SK-N-SH (cell line): ENCODE measurements around the gene DBNL. TPM values are rescaled to one million over a fixed set of nuclear protein-coding genes. Genes with fewer than 3 reads are reported as not detected.

ENCODE experiments used
- CTCF ChIA-PET: fragments of 300-600, 350-600 bp; formaldehyde crosslinking; extraction: SDS; loops from one replicate; lab custom pipeline; 2021; lab: Yijun Ruan, JAX
- POLR2A ChIA-PET: fragments of 350-600 bp; sonication (Branson Sonifier 250); formaldehyde crosslinking; extraction: SDS; loops from one replicate; lab custom pipeline; 2020; ENCODE audit warnings: antibody characterized with exemption, inconsistent platforms; lab: Yijun Ruan, JAX
- DNase-seq: peaks from one replicate; pipeline ENCODE4 v3.0.0; 2012
- H2AFZ ChIP-seq: fragments of 200-600 bp; sonication (generic); 2 replicates; pipeline ENCODE4 v1.8.1; 2016; ENCODE audit warnings: antibody characterized with exemption, mild to moderate bottlenecking, low read depth
- H3F3A ChIP-seq: fragments of 200-600 bp; sonication (generic); replicated peaks from 2 replicates; pipeline ENCODE3; 2016; ENCODE audit warnings: antibody characterized with exemption, mild to moderate bottlenecking; ENCODE audit not compliant: insufficient read depth
- H3K27ac ChIP-seq, 2 experiments: fragments of 200-500 bp in 1 of 2; fragments of 200-600 bp in 1 of 2; sonication (Bioruptor generic) in 1 of 2; sonication (generic), shearing (Covaris generic) in 1 of 2; 2 replicates each; pipeline versions ENCODE4 v1.5.1 to v1.6.1; 2014 to 2016; ENCODE audit warnings: low read depth in 2 of 2, inconsistent platforms in 1 of 2, low read length in 1 of 2, mild to moderate bottlenecking in 1 of 2, mixed read lengths in 1 of 2
- H3K27me3 ChIP-seq: fragments of 200-600 bp; sonication (generic), shearing (Covaris generic); 2 replicates; pipeline ENCODE4 v1.6.1; 2016; ENCODE audit warnings: mixed run types; ENCODE audit not compliant: insufficient read depth
- H3K36me3 ChIP-seq, 2 experiments: fragments of 200-500 bp in 1 of 2; fragments of 200-600 bp in 1 of 2; sonication (Bioruptor generic) in 1 of 2; sonication (generic) in 1 of 2; replicated peaks in 1 of 2; 2 replicates each; pipeline versions ENCODE3 to v1.5.1; 2014 to 2016; ENCODE audit warnings: low read length in 1 of 2, mild to moderate bottlenecking in 1 of 2; ENCODE audit not compliant: insufficient read depth in 2 of 2, control insufficient read depth in 1 of 2
- H3K4me1 ChIP-seq, 2 experiments: fragments of 200-500 bp in 1 of 2; fragments of 200-600 bp in 1 of 2; sonication (Bioruptor generic) in 1 of 2; sonication (generic), shearing (Covaris generic) in 1 of 2; 2 replicates each; pipeline versions ENCODE4 v1.5.1 to v1.6.1; 2014 to 2016; ENCODE audit warnings: low read depth in 1 of 2, low read length in 1 of 2, mixed run types in 1 of 2; ENCODE audit not compliant: insufficient read depth in 2 of 2, control insufficient read depth in 1 of 2
- H3K4me2 ChIP-seq: fragments of 200-600 bp; sonication (generic), shearing (Covaris generic); 2 replicates; pipeline ENCODE4 v1.6.1; 2017; ENCODE audit warnings: mixed run types
- H3K4me3 ChIP-seq, 2 experiments: fragments of 200-500 bp in 1 of 2; fragments of 200-600 bp in 1 of 2; sonication (Bioruptor generic) in 1 of 2; sonication (generic), shearing (Covaris generic) in 1 of 2; 2 replicates each; pipeline versions ENCODE4 v1.5.1 to v1.8.1; 2014 to 2016; ENCODE audit warnings: low read depth in 2 of 2, inconsistent platforms in 1 of 2, low read length in 1 of 2, mild to moderate bottlenecking in 1 of 2, mixed read lengths in 1 of 2, moderate library complexity in 1 of 2
- H3K79me2 ChIP-seq: fragments of 200-600 bp; sonication (generic); 2 replicates; pipeline ENCODE4 v1.8.1; 2017; ENCODE audit warnings: mild to moderate bottlenecking; ENCODE audit not compliant: insufficient read depth
- H3K9ac ChIP-seq: fragments of 200-600 bp; sonication (generic); 2 replicates; pipeline ENCODE4 v1.6.1; 2017; ENCODE audit warnings: mixed run types
- H3K9me2 ChIP-seq: fragments of 200-600 bp; sonication (generic); 2 replicates; pipeline ENCODE4 v1.6.1; 2017; ENCODE audit warnings: mixed run types
- H3K9me3 ChIP-seq: fragments of 200-600 bp; sonication (generic); 2 replicates; pipeline ENCODE4 v1.6.1; 2017; ENCODE audit warnings: mixed run types, mild to moderate bottlenecking, moderate library complexity
- H4K20me1 ChIP-seq: fragments of 200-600 bp; sonication (generic); 2 replicates; pipeline ENCODE4 v1.6.1; 2017; ENCODE audit warnings: mild to moderate bottlenecking, mixed run types; ENCODE audit not compliant: insufficient read depth
- CHD2 ChIP-seq: fragments of 150-350 bp; IDR thresholded peaks from 2 replicates; pipeline ENCODE4 v1.6.1; 2018; ENCODE audit warnings: low read length; ENCODE audit not compliant: partially characterized antibody
- ELF1 ChIP-seq: IDR thresholded peaks from 2 replicates; pipeline ENCODE4 v1.4.0; 2012
- EZH2phosphoT487 ChIP-seq: fragments of 200-600 bp; sonication (generic); IDR thresholded peaks from 2 replicates; pipeline ENCODE4 v1.6.1; 2017; ENCODE audit warnings: low read depth, mixed run types, mild to moderate bottlenecking, antibody characterized with exemption, moderate library complexity, borderline replicate concordance
- FOSL2 ChIP-seq: IDR thresholded peaks from 2 replicates; pipeline ENCODE4 v1.4.0; 2012; ENCODE audit warnings: low read depth, mild to moderate bottlenecking, moderate library complexity, borderline replicate concordance
- FOXM1 ChIP-seq: IDR thresholded peaks from 2 replicates; pipeline ENCODE4 v1.4.0; 2012; ENCODE audit warnings: low read depth, mild to moderate bottlenecking
- GABPA ChIP-seq: IDR thresholded peaks from 2 replicates; pipeline ENCODE4 v1.4.0; 2012; ENCODE audit warnings: low read depth, mild to moderate bottlenecking
- MXI1 ChIP-seq: IDR thresholded peaks from 2 replicates; pipeline ENCODE4 v1.6.1; 2012; ENCODE audit warnings: mild to moderate bottlenecking, low read depth, low read length, improper control_type of control experiment
- NFIC ChIP-seq: IDR thresholded peaks from 2 replicates; pipeline ENCODE4 v1.4.0; 2012; ENCODE audit warnings: borderline replicate concordance
- NRF1 ChIP-seq: IDR thresholded peaks from 2 replicates; pipeline ENCODE4 v1.6.1; 2012; ENCODE audit warnings: low read depth, mild to moderate bottlenecking, low read length
- POLR2AphosphoS5 ChIP-seq: IDR thresholded peaks from 2 replicates; pipeline ENCODE4 v1.6.1; 2012; ENCODE audit warnings: low read depth, low read length
- RCOR1 ChIP-seq: fragments of 150-350 bp; IDR thresholded peaks from 2 replicates; pipeline ENCODE4 v1.6.1; 2017; ENCODE audit warnings: antibody characterized with exemption, low read length
- SIN3A ChIP-seq: IDR thresholded peaks from 2 replicates; pipeline ENCODE4 v1.6.1; 2012; ENCODE audit warnings: low read depth, mild to moderate bottlenecking, low read length, moderate library complexity, borderline replicate concordance
- SMC3 ChIP-seq: IDR thresholded peaks from 2 replicates; pipeline ENCODE4 v1.6.1; 2012; ENCODE audit warnings: low read depth, low read length, improper control_type of control experiment
- TCF12 ChIP-seq: IDR thresholded peaks from 2 replicates; pipeline ENCODE4 v1.4.0; 2012
- YY1 ChIP-seq: IDR thresholded peaks from 2 replicates; pipeline ENCODE4 v1.4.0; 2012; ENCODE audit warnings: low read depth, mild to moderate bottlenecking
- ZBTB33 ChIP-seq: IDR thresholded peaks from 2 replicates; pipeline ENCODE4 v1.4.0; 2012; ENCODE audit warnings: low read depth, borderline replicate concordance
- WGBS: methylation state at CpG from one replicate; pipeline ENCODE4 v1.1.6; 2017; ENCODE audit warnings: low lambda C conversion rate; 5-methylcytosine and 5-hydroxymethylcytosine counted together
- polyA plus RNA-seq, 3 experiments: library from polyadenylated mRNA; depleted of rRNA; stranded (reverse); fragments of >200 nt; gene quantifications; 2 replicates each; pipeline ENCODE4 v1.2.3, GENCODE V29; 2012
- TF ChIP-seq, protein P1 (sequence below): IDR thresholded peaks from 2 replicates; pipeline ENCODE4 v1.6.1; 2012; ENCODE audit warnings: mild to moderate bottlenecking, low read depth, low read length, moderate library complexity
- TF ChIP-seq, protein P2 (sequence below): IDR thresholded peaks from 2 replicates; pipeline ENCODE4; 2012
- TF ChIP-seq, protein P3 (sequence below): IDR thresholded peaks from 2 replicates; pipeline ENCODE4 v1.4.0; 2012; ENCODE audit warnings: low read depth, borderline replicate concordance

Gene DBNL
- polyA plus RNA-seq, 1 of the 3 experiments (the other 2 are of a cell fraction), result 244 TPM

DNA sequence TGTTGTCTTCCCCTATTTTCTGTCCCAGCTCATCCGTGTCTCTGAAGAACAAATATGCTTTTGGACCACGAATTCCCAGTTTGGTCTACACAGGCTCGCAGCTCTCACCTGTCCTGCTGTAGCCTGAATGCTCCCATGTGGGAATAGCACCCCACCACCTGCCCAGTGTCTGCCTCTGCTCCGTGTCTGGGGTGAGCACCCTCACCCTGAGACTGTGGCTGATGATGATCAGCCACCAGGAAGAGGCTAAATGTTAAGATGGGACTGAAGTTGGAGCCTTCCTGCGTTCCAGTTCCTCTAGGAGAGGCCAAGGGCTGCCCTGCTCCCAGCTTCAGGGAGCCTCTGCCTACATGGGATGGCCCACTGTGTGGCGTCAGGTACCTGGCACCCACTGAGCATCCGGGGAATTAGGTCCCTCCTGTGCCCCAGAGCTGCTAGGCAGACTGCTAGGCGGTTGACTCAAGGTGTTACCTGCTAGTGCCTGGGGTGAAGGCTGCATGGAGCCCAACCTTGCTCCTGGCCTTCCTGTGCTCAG, 17.2 kb downstream of the DBNL start:
- ChIA-PET POLR2A (interaction anchor here (0.6 to 1.6 kb wide), 4 partner anchors 12 to 773 kb away, joined by 3 to 4 read pairs (median 3); no protein-coding TSS in a partner anchor), CTCF (interaction anchor here (1.4 to 2.4 kb wide), 3 partner anchors 11 to 135 kb away, joined by 4 to 10 read pairs (median 6); no protein-coding TSS in a partner anchor)
- Histone ChIP-seq H3K4me3 (no peak overlapping the region), H3F3A (peaks cover 15% of the 10 kb centered on the region), H3K9me3 (no peaks in the 10 kb centered on the region), H3K36me3 (peaks cover 20 to 59% of the 10 kb centered on the region in 2 experiments), H3K79me2 (no peaks in the 10 kb centered on the region), H3K4me1 (peaks cover 4 to 27% of the 10 kb centered on the region in 2 experiments; a peak in 2 of 4 replicates), H3K9ac (no peak overlapping the region), H2AFZ (no peak overlapping the region), H3K27ac (no peak overlapping the region), H3K9me2 (no peaks in the 10 kb centered on the region), H3K4me2 (no peak overlapping the region), H4K20me1 (peaks cover 11% of the 10 kb centered on the region; the same call in 1 of the 2 replicates), H3K27me3 (no peaks in the 10 kb centered on the region)
- DNase-seq, result no peak
- 87% methylated on average over 7 of the region's 8 CpGs for WGBS
- TF ChIP-seq EZH2phosphoT487 (no peak), SIN3A (no peak), RCOR1 (no peak), NRF1 (no peak)

DNA sequence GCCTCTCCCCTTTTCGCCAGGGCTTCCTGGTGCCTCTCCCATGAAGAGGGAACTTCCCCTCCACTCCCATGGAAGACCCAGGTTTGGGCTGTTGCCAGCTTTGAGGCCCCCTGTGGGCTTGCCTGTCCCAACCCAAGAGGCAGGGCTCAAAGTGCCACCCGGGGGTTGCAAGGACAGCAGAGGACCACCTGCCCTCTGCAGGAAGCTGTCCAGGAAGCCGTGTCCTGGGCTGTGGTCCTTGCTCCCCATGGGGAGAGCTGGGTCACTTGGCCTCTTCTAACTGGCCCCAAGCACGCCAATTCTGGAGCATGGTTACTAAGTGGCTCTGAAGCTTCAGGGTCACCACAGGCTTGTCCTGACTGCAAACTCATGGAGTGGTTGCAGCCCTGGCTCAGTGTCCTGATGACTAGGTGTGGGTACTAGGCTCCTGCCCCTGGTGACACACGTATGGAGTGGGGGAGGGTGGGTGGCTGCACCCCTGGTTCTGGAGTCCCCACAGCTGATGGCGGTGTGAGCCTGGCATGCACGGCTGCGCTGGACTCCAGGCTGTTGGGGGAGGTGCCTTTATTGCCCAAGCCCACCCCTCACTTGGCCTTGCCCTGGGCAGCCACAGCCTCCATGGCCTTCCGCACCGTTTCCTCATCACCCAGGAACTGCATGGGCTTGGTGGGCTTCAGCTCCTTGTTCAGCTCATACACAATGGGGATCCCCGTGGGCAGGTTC, 17.8 kb downstream of the DBNL start:
- Histone ChIP-seq H3K4me1 (peaks cover 4 to 33% of the 10 kb centered on the region in 2 experiments; a peak in 2 of 4 replicates), H3K36me3 (peaks cover 15 to 53% of the 10 kb centered on the region in 2 experiments), H3K27ac (no peak overlapping the region), H3F3A (peaks cover 15% of the 10 kb centered on the region), H3K4me2 (no peak overlapping the region), H3K9ac (no peak overlapping the region), H2AFZ (no peak overlapping the region), H3K4me3 (no peak overlapping the region), H3K9me2 (no peaks in the 10 kb centered on the region), H3K27me3 (no peaks in the 10 kb centered on the region), H3K9me3 (no peaks in the 10 kb centered on the region), H3K79me2 (no peaks in the 10 kb centered on the region), H4K20me1 (peaks cover 6% of the 10 kb centered on the region; the same call in 1 of the 2 replicates)
- WGBS, result 93% methylated on average over 6 of the region's 11 CpGs
- POLR2A ChIA-PET, result interaction anchor here (0.6 to 0.9 kb wide), 2 partner anchors 17 to 70 kb away, joined by 3 to 4 read pairs; no protein-coding TSS in a partner anchor
- DNase-seq, result no peak
- CTCF ChIA-PET, result interaction anchor here (1.4 to 2.4 kb wide), 3 partner anchors 14 to 135 kb away, joined by 3 to 10 read pairs (median 4); no protein-coding TSS in a partner anchor
- TF ChIP-seq FOXM1 (no peak), TCF12 (no peak), NFIC (no peak), CHD2 (no peak), ELF1 (no peak), POLR2AphosphoS5 (no peak; the same call in 1 of the 2 replicates), YY1 (no peak), RCOR1 (no peak), MXI1 (no peak), FOSL2 (no peak), SIN3A (no peak), ZBTB33 (no peak), SMC3 (no peak), GABPA (no peak)
- TF ChIP-seq, protein P1, sequence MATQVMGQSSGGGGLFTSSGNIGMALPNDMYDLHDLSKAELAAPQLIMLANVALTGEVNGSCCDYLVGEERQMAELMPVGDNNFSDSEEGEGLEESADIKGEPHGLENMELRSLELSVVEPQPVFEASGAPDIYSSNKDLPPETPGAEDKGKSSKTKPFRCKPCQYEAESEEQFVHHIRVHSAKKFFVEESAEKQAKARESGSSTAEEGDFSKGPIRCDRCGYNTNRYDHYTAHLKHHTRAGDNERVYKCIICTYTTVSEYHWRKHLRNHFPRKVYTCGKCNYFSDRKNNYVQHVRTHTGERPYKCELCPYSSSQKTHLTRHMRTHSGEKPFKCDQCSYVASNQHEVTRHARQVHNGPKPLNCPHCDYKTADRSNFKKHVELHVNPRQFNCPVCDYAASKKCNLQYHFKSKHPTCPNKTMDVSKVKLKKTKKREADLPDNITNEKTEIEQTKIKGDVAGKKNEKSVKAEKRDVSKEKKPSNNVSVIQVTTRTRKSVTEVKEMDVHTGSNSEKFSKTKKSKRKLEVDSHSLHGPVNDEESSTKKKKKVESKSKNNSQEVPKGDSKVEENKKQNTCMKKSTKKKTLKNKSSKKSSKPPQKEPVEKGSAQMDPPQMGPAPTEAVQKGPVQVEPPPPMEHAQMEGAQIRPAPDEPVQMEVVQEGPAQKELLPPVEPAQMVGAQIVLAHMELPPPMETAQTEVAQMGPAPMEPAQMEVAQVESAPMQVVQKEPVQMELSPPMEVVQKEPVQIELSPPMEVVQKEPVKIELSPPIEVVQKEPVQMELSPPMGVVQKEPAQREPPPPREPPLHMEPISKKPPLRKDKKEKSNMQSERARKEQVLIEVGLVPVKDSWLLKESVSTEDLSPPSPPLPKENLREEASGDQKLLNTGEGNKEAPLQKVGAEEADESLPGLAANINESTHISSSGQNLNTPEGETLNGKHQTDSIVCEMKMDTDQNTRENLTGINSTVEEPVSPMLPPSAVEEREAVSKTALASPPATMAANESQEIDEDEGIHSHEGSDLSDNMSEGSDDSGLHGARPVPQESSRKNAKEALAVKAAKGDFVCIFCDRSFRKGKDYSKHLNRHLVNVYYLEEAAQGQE, result no peak
- TF ChIP-seq, protein P2, sequence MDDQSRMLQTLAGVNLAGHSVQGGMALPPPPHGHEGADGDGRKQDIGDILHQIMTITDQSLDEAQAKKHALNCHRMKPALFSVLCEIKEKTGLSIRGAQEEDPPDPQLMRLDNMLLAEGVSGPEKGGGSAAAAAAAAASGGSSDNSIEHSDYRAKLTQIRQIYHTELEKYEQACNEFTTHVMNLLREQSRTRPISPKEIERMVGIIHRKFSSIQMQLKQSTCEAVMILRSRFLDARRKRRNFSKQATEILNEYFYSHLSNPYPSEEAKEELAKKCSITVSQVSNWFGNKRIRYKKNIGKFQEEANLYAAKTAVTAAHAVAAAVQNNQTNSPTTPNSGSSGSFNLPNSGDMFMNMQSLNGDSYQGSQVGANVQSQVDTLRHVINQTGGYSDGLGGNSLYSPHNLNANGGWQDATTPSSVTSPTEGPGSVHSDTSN, result no peak
- TF ChIP-seq, protein P3, sequence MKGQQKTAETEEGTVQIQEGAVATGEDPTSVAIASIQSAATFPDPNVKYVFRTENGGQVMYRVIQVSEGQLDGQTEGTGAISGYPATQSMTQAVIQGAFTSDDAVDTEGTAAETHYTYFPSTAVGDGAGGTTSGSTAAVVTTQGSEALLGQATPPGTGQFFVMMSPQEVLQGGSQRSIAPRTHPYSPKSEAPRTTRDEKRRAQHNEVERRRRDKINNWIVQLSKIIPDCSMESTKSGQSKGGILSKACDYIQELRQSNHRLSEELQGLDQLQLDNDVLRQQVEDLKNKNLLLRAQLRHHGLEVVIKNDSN, result no peak
